Cardiac muscle cell (in vitro differentiated cells and primary cell): ENCODE measurements around the gene SLC17A3. TPM values are rescaled to one million over a fixed set of nuclear protein-coding genes. Genes with fewer than 3 reads are reported as not detected.

Source experiments
- DNase-seq, 2 donors: peaks; one replicate each; pipeline versions ENCODE4 v3.0.0 to v3.0.0-alpha.2; 2010 to 2017; ENCODE audit warnings: low read depth in 1 of 2, low spot score in 1 of 2
- H3K27ac ChIP-seq: fragments of 200-600 bp; sonication (generic); 2 replicates; pipeline ENCODE4 v1.5.1; 2016
- H3K27me3 ChIP-seq: fragments of 200-600 bp; sonication (generic); 2 replicates; pipeline ENCODE4 v1.6.0; 2016; ENCODE audit warnings: control low read depth
- H3K36me3 ChIP-seq: fragments of 200-600 bp; sonication (generic); 2 replicates; pipeline ENCODE4 v1.5.1; 2016; ENCODE audit warnings: control low read depth
- H3K4me1 ChIP-seq: fragments of 200-600 bp; sonication (generic); 2 replicates; pipeline ENCODE4 v1.8.1; 2017; ENCODE audit warnings: low read depth, mild to moderate bottlenecking, mixed run types
- H3K4me3 ChIP-seq: fragments of 200-600 bp; sonication (generic); 2 replicates; pipeline ENCODE4 v1.5.1; 2016; ENCODE audit warnings: mild to moderate bottlenecking
- H3K9me3 ChIP-seq: fragments of 200-600 bp; sonication (generic); 2 replicates; pipeline ENCODE4 v1.5.1; 2017; ENCODE audit warnings: low read depth, mild to moderate bottlenecking, control low read depth
- polyA plus RNA-seq: library from polyadenylated mRNA; unstranded; fragments of >200 nt; fragmentation: Nextera tagmentation; extraction: Ambion mirVana; gene quantifications from 2 replicates; pipeline ENCODE4 v1.2.1, GENCODE V29; 2016
- total RNA-seq: library from RNA; depleted of rRNA; stranded (reverse); fragments of >200 nt; gene quantifications from 2 replicates; pipeline ENCODE4 v1.2.3, GENCODE V29; 2016
- TF ChIP-seq, protein P1 (sequence below): IDR thresholded peaks from 2 replicates; pipeline ENCODE4 v1.5.1; 2012; ENCODE audit warnings: low read depth, mild to moderate bottlenecking, low read length

SLC17A3 gene
- total and polyA plus RNA-seq, 2 experiments from 2014 or later = not detected

DNA sequence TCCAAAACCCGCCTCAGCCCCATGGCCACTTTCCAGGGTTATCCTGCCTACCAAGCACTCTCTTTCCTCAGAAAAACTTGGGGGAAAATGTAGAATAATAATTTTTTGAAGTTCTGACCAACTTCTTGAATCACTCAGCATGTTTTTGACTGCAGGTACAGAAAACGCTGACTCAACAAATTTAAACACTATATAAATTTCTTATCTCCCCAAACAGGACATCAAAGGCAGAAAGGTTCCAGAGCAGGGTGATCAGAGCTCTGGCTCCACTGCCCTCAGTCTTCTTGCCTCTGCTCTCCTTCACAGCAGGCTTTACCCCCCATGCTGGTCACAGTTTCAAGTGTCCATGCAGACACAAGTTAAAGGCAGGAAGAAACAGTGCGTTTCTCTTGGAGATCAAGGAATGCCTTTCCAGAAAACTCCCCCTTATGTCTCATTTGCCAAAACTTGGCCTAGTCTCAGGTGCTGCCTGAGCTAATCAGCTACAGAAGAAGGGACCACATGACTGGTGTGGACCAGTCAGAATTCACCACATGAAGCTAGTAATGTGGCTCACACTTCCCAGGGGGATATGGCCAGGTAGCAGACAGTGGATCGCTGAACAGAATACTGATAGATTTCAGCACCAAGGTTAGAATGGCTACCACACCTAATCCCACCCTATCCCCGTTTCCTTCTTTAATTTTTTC is 24.4 kb upstream of the SLC17A3 start:
- peaks cover 17% of the 10 kb centered on the region for H3K4me1 ChIP-seq
- H3K27me3 ChIP-seq = peaks cover 29% of the 10 kb centered on the region
- TF ChIP-seq, protein P1, sequence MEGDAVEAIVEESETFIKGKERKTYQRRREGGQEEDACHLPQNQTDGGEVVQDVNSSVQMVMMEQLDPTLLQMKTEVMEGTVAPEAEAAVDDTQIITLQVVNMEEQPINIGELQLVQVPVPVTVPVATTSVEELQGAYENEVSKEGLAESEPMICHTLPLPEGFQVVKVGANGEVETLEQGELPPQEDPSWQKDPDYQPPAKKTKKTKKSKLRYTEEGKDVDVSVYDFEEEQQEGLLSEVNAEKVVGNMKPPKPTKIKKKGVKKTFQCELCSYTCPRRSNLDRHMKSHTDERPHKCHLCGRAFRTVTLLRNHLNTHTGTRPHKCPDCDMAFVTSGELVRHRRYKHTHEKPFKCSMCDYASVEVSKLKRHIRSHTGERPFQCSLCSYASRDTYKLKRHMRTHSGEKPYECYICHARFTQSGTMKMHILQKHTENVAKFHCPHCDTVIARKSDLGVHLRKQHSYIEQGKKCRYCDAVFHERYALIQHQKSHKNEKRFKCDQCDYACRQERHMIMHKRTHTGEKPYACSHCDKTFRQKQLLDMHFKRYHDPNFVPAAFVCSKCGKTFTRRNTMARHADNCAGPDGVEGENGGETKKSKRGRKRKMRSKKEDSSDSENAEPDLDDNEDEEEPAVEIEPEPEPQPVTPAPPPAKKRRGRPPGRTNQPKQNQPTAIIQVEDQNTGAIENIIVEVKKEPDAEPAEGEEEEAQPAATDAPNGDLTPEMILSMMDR = no peak
- DNase-seq = no peak
- no peak overlapping the region for H3K27ac ChIP-seq
- no peak overlapping the region for H3K4me3 ChIP-seq
- H3K36me3 ChIP-seq = no peaks in the 10 kb centered on the region
- no peaks in the 10 kb centered on the region for H3K9me3 ChIP-seq

DNA sequence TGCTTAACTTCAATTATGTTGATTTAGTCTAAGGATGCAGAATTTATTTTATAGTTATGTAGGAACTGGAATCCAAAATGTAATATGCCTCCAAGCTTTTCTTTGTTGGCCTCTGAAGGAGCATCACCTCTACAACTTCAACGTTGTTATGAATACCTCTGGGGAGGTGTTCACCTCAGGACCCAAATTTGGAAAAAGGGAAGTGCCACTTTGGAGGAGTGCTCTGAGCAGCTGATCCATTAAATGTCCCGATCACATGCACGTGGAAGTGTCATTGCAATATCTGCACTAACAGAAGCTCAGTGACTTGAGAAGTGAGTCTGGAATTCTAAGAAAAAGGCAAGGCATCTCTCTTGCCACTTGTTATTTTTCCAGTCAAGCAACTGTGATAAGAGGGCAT is 22.2 kb upstream of the SLC17A3 start:
- no peak overlapping the region for H3K4me3 ChIP-seq
- DNase-seq = no peak
- TF ChIP-seq, protein P1 = no peak
- H3K27ac ChIP-seq = no peak overlapping the region
- H3K4me1 ChIP-seq = peaks cover 17% of the 10 kb centered on the region
- peaks cover 45% of the 10 kb centered on the region for H3K27me3 ChIP-seq
- no peaks in the 10 kb centered on the region for H3K9me3 ChIP-seq
- no peaks in the 10 kb centered on the region for H3K36me3 ChIP-seq

DNA sequence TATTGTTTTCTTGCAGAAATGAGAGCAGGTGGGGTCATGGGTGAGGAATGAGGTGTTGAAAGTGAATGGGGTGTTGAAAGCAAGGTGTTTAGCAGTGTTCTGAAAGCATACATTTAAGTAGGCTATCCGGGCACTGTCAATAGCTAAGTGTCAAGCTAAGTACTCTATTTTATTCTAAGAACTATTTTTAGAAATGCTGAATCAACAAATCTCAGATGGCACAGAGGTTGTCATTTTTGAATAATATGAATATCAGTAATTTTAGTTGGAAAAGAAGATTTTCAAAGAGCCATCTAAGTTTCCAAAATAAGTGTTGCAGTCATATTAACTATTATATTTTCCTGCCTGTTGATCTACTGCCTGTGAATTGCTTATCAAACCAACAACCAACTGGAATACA is 21.7 kb upstream of the SLC17A3 start:
- H3K27me3 ChIP-seq = peaks cover 45% of the 10 kb centered on the region

DNA sequence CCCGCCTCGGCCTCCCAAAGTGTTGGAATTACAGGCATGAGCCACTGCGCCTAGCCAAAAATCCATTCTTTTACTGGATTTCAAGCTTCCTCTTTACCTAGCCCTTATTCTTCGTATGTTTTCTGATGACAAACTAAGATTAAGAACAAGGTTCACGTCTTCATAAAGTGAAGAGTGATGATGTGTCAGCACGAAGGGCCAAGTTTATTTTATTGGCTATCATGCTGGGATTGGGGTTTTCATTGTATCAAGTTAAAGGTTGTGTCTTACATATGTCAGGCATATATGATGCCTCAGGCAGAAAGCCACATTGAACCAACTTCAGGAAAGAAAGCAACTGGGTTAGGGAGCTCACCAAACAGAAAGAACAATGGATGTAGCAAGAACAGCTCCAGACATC is 19.7 kb upstream of the SLC17A3 start:
- H3K27me3 ChIP-seq = peaks cover 39% of the 10 kb centered on the region
- TF ChIP-seq, protein P1 = no peak
- DNase-seq = no peak

More for the DNA sequence above, 21.7 kb upstream of the SLC17A3 start:
- Histone ChIP-seq H3K4me3 (no peak overlapping the region), H3K4me1 (peaks cover 17% of the 10 kb centered on the region), H3K27ac (no peak overlapping the region), H3K36me3 (no peaks in the 10 kb centered on the region), H3K9me3 (no peaks in the 10 kb centered on the region)
- DNase-seq = peak in 1 of 2 donors; percentile 57
- TF ChIP-seq, protein P1 = no peak

DNA sequence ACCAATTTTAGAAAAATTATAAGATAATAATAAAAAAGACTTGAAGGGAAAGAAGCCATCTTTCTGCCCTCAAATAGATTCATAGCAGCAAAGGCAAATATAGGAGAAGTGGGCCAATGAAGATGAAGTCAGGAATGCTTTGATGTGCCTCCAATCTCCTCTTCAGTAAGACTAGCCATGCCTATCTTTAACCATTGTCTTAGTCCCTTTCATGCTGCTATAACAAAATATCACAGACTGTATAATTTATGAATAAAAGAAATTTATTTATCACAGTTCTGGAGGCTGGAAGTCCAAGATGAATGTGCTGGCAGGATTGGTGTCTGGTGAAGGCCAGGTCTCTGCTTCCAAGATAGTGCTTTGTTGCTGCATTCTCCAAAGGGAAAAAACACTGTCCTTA is 18.8 kb upstream of the SLC17A3 start:
- peaks cover 42% of the 10 kb centered on the region for H3K27me3 ChIP-seq
- no peak for DNase-seq
- H3K4me1 ChIP-seq = peaks cover 14% of the 10 kb centered on the region
- H3K9me3 ChIP-seq = no peaks in the 10 kb centered on the region
- H3K4me3 ChIP-seq = no peak overlapping the region
- no peaks in the 10 kb centered on the region for H3K36me3 ChIP-seq
- no peak overlapping the region for H3K27ac ChIP-seq
- TF ChIP-seq, protein P1 = no peak

More for the DNA sequence above, 19.7 kb upstream of the SLC17A3 start:
- Histone ChIP-seq H3K4me3 (no peak overlapping the region), H3K27ac (no peak overlapping the region), H3K9me3 (no peaks in the 10 kb centered on the region), H3K36me3 (no peaks in the 10 kb centered on the region), H3K4me1 (peaks cover 14% of the 10 kb centered on the region)
